Thoracic aorta (tissue), 2 donors: Measurements from ENCODE around the gene PPP2R5C. TPM values are rescaled to one million over a fixed set of nuclear protein-coding genes. Genes with fewer than 3 reads are reported as not detected.

ENCODE experiments used
- ATAC-seq: fragments of 150-250 bp; one replicate; pipeline ENCODE4 v1.8.0; 2017; ENCODE audit warnings: low read depth; ENCODE audit not compliant: insufficient number of reproducible peaks, low FRiP score
- DNase-seq: peaks from one replicate; pipeline ENCODE4 v3.0.0-alpha.2; 2020; ENCODE audit warnings: low spot score
- H3K27ac ChIP-seq, 2 donors: fragments of 200-600 bp; sonication (generic); 1 replicate in 1 of 2; 2 replicates in 1 of 2; pipeline ENCODE4 v1.5.1; 2016; ENCODE audit warnings: mild to moderate bottlenecking in 2 of 2, moderate library complexity in 2 of 2
- H3K27me3 ChIP-seq: fragments of 200-600 bp; sonication (generic); replicated peaks from 2 replicates; pipeline ENCODE4 v1.6.0; 2016; ENCODE audit warnings: mild to moderate bottlenecking; ENCODE audit not compliant: insufficient read depth
- H3K36me3 ChIP-seq: fragments of 200-600 bp; sonication (generic); one replicate; pipeline ENCODE4 v1.5.1; 2016
- H3K4me1 ChIP-seq, 2 donors: fragments of 200-600 bp; sonication (generic); 1 replicate in 1 of 2; 2 replicates in 1 of 2; pipeline versions ENCODE4 v1.5.1 to v1.6.0; 2016; ENCODE audit warnings: low read depth in 2 of 2, mild to moderate bottlenecking in 1 of 2; ENCODE audit not compliant: control insufficient read depth in 1 of 2
- H3K4me3 ChIP-seq: fragments of 200-600 bp; sonication (generic); 2 replicates; pipeline ENCODE4 v1.5.1; 2016; ENCODE audit warnings: mild to moderate bottlenecking
- H3K9me3 ChIP-seq: fragments of 200-600 bp; sonication (generic); 2 replicates; pipeline ENCODE4 v1.5.1; 2016
- total RNA-seq, 2 donors: library from RNA; depleted of rRNA; stranded (reverse); fragments of >200 nt; gene quantifications; one replicate each; pipeline versions ENCODE4 v1.1.0 to v1.2.3, GENCODE V29; 2016
- TF ChIP-seq, protein P1 (sequence below): fragments of 200-600 bp; sonication (generic); IDR thresholded peaks from one replicate; pipeline ENCODE4 v1.5.1; 2019; ENCODE audit warnings: antibody characterized with exemption

The PPP2R5C gene
- total RNA-seq, 2 donors from 2014 or later: 97.2 to 341 TPM

DNA sequence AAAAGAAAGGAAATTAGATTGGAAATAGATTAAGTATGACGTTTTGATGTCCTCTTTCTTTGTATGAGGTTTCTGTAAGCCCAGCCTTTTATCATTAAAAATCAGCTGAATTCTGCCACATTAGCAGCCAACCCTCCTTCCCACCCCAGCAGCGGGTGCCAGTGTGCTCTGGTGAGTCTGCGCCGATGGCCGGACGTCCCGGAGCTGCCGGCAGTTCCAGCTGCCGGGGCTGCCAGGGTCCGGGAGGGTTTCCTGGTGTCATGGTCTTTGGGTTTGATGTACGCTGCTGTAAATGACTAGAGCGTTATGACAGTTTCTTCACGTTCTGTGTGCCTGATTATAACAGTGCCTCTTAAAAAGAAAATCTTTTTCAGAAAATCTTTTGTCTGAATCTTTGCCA is 151.3 kb downstream of the PPP2R5C start:
- TF ChIP-seq, protein P1, sequence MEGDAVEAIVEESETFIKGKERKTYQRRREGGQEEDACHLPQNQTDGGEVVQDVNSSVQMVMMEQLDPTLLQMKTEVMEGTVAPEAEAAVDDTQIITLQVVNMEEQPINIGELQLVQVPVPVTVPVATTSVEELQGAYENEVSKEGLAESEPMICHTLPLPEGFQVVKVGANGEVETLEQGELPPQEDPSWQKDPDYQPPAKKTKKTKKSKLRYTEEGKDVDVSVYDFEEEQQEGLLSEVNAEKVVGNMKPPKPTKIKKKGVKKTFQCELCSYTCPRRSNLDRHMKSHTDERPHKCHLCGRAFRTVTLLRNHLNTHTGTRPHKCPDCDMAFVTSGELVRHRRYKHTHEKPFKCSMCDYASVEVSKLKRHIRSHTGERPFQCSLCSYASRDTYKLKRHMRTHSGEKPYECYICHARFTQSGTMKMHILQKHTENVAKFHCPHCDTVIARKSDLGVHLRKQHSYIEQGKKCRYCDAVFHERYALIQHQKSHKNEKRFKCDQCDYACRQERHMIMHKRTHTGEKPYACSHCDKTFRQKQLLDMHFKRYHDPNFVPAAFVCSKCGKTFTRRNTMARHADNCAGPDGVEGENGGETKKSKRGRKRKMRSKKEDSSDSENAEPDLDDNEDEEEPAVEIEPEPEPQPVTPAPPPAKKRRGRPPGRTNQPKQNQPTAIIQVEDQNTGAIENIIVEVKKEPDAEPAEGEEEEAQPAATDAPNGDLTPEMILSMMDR: no peak
- Histone ChIP-seq H3K4me1 (no peaks in the 10 kb centered on the region), H3K9me3 (no peaks in the 10 kb centered on the region), H3K4me3 (no peak overlapping the region), H3K36me3 (peaks cover 28% of the 10 kb centered on the region), H3K27ac (no peak overlapping the region), H3K27me3 (no peaks in the 10 kb centered on the region)
- no peak for DNase-seq
- ATAC-seq: no peak

DNA sequence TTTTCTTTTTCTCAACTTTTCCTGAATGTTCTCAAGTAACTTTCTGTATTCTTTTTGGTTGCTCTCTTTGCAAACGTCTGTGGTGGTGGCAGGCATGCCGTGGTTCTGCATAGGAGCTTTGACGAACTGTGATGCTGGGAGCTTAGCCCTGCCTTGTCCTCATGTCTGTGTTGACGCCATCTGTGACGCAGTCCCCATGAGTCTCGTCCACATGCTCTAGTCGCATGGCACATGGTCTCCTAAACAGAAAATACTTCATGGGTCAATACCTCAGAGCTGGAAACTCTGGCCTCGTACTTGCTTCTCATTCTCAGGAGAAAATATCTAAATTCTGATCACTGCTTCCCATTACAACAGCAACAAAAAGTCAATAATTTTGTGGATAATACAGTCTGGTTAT is 152.6 kb downstream of the PPP2R5C start:
- TF ChIP-seq, protein P1: no peak
- Histone ChIP-seq H3K36me3 (peaks cover 26% of the 10 kb centered on the region), H3K4me1 (no peaks in the 10 kb centered on the region), H3K9me3 (no peaks in the 10 kb centered on the region), H3K27me3 (no peaks in the 10 kb centered on the region), H3K4me3 (no peak overlapping the region), H3K27ac (no peak overlapping the region)
- DNase-seq: no peak
- ATAC-seq: no peak

DNA sequence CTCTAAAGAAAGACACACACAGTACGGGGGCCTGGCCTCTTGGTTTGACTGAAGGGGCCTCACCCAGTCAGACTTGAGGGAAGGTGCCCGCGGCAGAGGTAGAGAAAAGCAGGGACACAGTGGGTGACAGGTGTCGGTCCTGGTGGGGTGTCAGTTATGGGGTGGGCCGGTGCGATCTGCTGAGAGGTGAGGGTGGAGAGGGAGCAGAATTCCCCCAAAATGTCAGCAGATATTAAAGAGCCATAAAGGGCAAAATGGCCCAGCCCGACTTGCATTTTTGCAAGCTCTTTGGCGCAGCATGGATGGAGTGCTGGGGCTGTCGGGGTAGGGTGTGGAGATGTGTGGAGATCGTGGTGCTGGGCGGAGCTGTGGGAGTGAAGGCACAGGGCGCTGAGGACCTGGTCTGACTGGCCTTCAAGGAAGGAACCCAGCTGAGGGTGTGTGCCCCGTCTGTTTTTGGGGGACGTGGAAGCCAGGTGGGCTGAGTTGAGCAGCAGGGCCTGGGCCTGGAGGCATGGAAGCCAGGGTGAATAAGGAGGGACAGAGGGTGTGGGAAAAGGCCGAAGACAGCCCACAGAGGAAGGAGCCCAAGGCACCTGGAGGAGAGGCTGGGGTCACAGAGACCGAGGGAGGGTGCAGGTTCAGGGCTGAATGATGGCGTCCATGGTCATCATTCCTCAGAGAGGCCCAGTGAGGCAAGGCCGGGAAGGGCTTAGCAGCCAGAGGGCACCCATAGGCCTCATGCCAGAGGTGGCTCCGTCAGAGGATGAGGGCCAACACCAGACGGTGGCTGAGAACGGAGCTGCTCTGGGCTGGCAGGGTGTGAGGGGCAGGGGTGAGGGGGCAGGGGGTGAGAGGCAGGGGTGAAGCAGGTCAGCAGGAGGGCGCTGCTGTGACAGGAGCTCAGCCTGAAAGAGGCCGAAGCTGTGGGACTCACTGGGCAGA is 154.6 kb downstream of the PPP2R5C start:
- peaks cover 10% of the 10 kb centered on the region for H3K36me3 ChIP-seq
- H3K27ac ChIP-seq: no peak overlapping the region
- H3K4me1 ChIP-seq: no peaks in the 10 kb centered on the region
- no peak for DNase-seq
- no peak for ATAC-seq
- no peak overlapping the region for H3K4me3 ChIP-seq
- TF ChIP-seq, protein P1: no peak
- no peaks in the 10 kb centered on the region for H3K9me3 ChIP-seq
- no peaks in the 10 kb centered on the region for H3K27me3 ChIP-seq

DNA sequence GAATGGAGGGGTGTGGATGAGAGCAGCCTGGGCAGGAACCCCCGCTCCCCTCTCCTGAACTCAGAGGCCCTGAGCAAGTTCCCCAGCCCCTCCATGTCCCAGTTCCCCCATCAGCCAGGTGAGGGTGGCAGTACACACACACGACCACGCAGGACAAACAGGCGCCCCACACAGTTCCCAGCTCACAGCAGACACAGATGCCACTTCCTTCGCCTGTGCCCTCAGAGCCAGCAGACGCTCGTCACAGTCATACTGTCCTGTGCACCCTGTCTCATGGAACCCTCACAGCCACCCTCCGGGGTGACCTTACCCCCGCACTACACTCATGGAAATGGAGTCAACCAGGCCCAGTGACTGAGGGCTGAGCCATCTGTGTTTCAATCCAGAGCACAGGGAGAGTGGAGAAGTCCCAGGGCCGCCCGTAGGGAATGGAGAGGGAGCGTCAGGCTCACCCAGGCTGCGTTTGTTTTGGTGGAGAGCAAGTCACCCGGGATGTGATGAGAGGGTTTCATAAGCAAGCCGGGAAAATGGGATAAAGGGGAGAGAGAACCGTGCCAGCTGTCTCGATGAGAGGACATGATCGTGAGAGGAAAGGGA is 155.4 kb downstream of the PPP2R5C start:
- no peak overlapping the region for H3K27ac ChIP-seq
- H3K9me3 ChIP-seq: no peaks in the 10 kb centered on the region
- H3K27me3 ChIP-seq: no peaks in the 10 kb centered on the region
- DNase-seq (no peak), ATAC-seq (no peak)
- H3K4me1 ChIP-seq: no peaks in the 10 kb centered on the region
- TF ChIP-seq, protein P1: no peak
- peaks cover 10% of the 10 kb centered on the region for H3K36me3 ChIP-seq
- no peak overlapping the region for H3K4me3 ChIP-seq

DNA sequence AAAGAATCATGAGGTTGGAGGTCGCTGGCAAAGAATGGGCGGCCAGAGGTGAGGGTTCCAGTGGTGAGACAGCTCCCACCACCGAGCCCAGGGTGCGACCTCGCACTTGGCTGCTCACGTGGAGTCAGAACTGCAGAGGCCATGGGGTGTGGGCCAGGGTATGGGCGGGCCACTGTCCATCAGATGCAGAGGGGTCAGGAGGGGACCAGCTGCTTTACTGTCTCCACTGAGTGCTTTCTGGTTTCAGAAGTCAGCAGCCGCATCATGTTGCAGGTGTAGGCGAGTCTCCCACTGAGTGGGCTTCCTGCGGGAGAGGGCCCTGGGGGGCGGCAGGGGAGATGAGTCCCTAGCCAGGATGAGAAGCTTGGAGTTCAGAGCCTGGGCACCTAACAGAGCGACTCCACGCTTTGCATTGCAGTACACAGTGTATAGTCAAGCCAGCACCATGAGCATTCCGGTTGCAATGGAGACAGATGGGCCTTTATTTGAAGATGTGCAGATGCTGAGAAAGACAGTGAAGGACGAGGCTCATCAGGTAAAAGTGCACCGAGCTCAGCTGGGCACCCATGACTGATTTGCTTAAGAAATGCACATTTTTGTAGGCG is 156.0 kb downstream of the PPP2R5C start:
- Histone ChIP-seq H3K4me3 (no peak overlapping the region), H3K36me3 (peaks cover 10% of the 10 kb centered on the region), H3K9me3 (no peaks in the 10 kb centered on the region), H3K27me3 (no peaks in the 10 kb centered on the region), H3K27ac (no peak overlapping the region), H3K4me1 (no peaks in the 10 kb centered on the region)
- TF ChIP-seq, protein P1: no peak
- DNase-seq (no peak), ATAC-seq (no peak)
